Forelimb muscle (tissue), 1 donor: ENCODE data around the gene ULK1. TPM values are rescaled to one million over a fixed set of nuclear protein-coding genes. Genes with fewer than 3 reads are reported as not detected.
A peak's percentile ranks its signal among the peaks of the same experiment; 100 is the strongest.

Experiments
- DNase-seq: peaks from one replicate; pipeline ENCODE4 v3.0.0-alpha.2; 2013; ENCODE audit warnings: low read depth
- polyA plus RNA-seq: library from polyadenylated mRNA; unstranded; fragments of 120-200 nt; gene quantifications from one replicate; pipeline ENCODE4 v1.2.1, GENCODE V29; 2013; ENCODE audit not compliant: insufficient read length

The ULK1 gene
- polyA plus RNA-seq, 1 donor = 24.8 TPM

GRCh38 chr12:131919366-131920156 is 25.1 kb downstream of the ULK1 start:
- no peak for DNase-seq

- DNase-seq = no peak
Observed at GRCh38 chr12:131920157-131920508, 25.7 kb downstream of the ULK1 start.

GRCh38 chr12:131920902-131921840 is 26.7 kb downstream of the ULK1 start:
- DNase-seq = no peak

GRCh38 chr12:131921866-131922769 is 27.7 kb downstream of the ULK1 start:
- no peak for DNase-seq

- DNase-seq = no peak
Observed at GRCh38 chr12:131922772-131923171, 28.4 kb downstream of the ULK1 start.

- no peak for DNase-seq
Observed at GRCh38 chr12:131923260-131923659, 28.8 kb downstream of the ULK1 start.

GRCh38 chr12:131927110-131928079 is 33.0 kb downstream of the ULK1 start:
- DNase-seq = no peak

- DNase-seq = no peak
Observed at GRCh38 chr12:131928080-131928710, 33.8 kb downstream of the ULK1 start.

GRCh38 chr12:131928711-131929580 is 34.5 kb downstream of the ULK1 start, which contains the start of gene PUS1:
PUS1 (plus strand) TSS chr12:131929276; CDS start chr12:131929723, 447 bp downstream.
- peak; percentile 73 for DNase-seq

GRCh38 chr12:131929581-131930456 is 35.4 kb downstream of the ULK1 start:
- no peak for DNase-seq

- DNase-seq = no peak
Observed at GRCh38 chr12:131930510-131930909, 36.1 kb downstream of the ULK1 start.

GRCh38 chr12:131933387-131933786 is 39.0 kb downstream of the ULK1 start:
- no peak for DNase-seq

- DNase-seq = no peak
Observed at GRCh38 chr12:131934535-131934934, 40.1 kb downstream of the ULK1 start.

GRCh38 chr12:131938082-131938481 is 43.7 kb downstream of the ULK1 start:
- no peak for DNase-seq

- DNase-seq = no peak
Observed at GRCh38 chr12:131939007-131939406, 44.6 kb downstream of the ULK1 start.

GRCh38 chr12:131940141-131940547 is 45.7 kb downstream of the ULK1 start:
- DNase-seq = no peak

- DNase-seq = no peak
Observed at GRCh38 chr12:131941116-131941986, 46.9 kb downstream of the ULK1 start.
